Left ventricle myocardium inferior (tissue), 1 donor: Measurements from ENCODE around the gene GGA3. TPM values are rescaled to one million over a fixed set of nuclear protein-coding genes. Genes with fewer than 3 reads are reported as not detected.

Source experiments
- DNase-seq: peaks from one replicate; pipeline ENCODE4 v3.0.0-alpha.2; 2020
- H3K27ac ChIP-seq: fragments of 200-600 bp; replicated peaks from 2 replicates; pipeline ENCODE4 v1.8.0; 2021
- H3K27me3 ChIP-seq: fragments of 200-600 bp; 2 replicates; pipeline ENCODE4 v1.8.0; 2021; ENCODE audit warnings: low read depth
- H3K36me3 ChIP-seq: fragments of 200-600 bp; 2 replicates; pipeline ENCODE4 v1.8.0; 2021
- H3K4me1 ChIP-seq: fragments of 200-600 bp; 2 replicates; pipeline ENCODE4 v1.8.0; 2021
- H3K4me3 ChIP-seq: fragments of 200-600 bp; 2 replicates; pipeline ENCODE4 v1.8.0; 2021; ENCODE audit warnings: mild to moderate bottlenecking, moderate library complexity
- H3K9me3 ChIP-seq: fragments of 200-600 bp; replicated peaks from 2 replicates; pipeline ENCODE4 v1.8.0; 2021
- intact Hi-C: fragments of 100-400 bp; cut with micrococcal nuclease; formaldehyde crosslinking; loops from one replicate; pipeline ENCODE4 v1.11.0; 2022
- total RNA-seq: library from RNA; stranded (reverse); fragmentation: NEBNext Ultra II Directional; extraction: Animal tissue kit (Norgen Biotek cat#: 25700); gene quantifications from one replicate; pipeline ENCODE4 v1.2.1, GENCODE V29; 2021
- TF ChIP-seq, protein P1 (sequence below): fragments of 200-600 bp; IDR thresholded peaks from 2 replicates; pipeline ENCODE4 v1.8.0; 2021; ENCODE audit warnings: antibody characterized with exemption, mild to moderate bottlenecking, borderline replicate concordance
- donor health status: DM: no; HTN: yes; CAD: no; lungs with severe emphysema.

GGA3 gene
- total RNA-seq, 1 donor from 2014 or later: 18.8 TPM

GRCh38 chr17:75237100-75238014 lies 24.0 kb downstream of the GGA3 start:
- TF ChIP-seq, protein P1, sequence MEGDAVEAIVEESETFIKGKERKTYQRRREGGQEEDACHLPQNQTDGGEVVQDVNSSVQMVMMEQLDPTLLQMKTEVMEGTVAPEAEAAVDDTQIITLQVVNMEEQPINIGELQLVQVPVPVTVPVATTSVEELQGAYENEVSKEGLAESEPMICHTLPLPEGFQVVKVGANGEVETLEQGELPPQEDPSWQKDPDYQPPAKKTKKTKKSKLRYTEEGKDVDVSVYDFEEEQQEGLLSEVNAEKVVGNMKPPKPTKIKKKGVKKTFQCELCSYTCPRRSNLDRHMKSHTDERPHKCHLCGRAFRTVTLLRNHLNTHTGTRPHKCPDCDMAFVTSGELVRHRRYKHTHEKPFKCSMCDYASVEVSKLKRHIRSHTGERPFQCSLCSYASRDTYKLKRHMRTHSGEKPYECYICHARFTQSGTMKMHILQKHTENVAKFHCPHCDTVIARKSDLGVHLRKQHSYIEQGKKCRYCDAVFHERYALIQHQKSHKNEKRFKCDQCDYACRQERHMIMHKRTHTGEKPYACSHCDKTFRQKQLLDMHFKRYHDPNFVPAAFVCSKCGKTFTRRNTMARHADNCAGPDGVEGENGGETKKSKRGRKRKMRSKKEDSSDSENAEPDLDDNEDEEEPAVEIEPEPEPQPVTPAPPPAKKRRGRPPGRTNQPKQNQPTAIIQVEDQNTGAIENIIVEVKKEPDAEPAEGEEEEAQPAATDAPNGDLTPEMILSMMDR: no peak
- H3K27me3 ChIP-seq: no peaks in the 10 kb centered on the region
- no peaks in the 10 kb centered on the region for H3K9me3 ChIP-seq
- peak; percentile 33 for DNase-seq
- intact Hi-C loops: no loop called here
- no peak overlapping the region for H3K4me3 ChIP-seq
- peak overlapping the region; percentile 77 for H3K27ac ChIP-seq
- peaks cover 98% of the 10 kb centered on the region for H3K36me3 ChIP-seq
- peaks cover 44% of the 10 kb centered on the region for H3K4me1 ChIP-seq

- Histone ChIP-seq H3K27me3 (no peaks in the 10 kb centered on the region), H3K27ac (no peak overlapping the region), H3K36me3 (peaks cover 96% of the 10 kb centered on the region), H3K4me1 (peaks cover 15% of the 10 kb centered on the region), H3K9me3 (no peaks in the 10 kb centered on the region), H3K4me3 (no peak overlapping the region)
- no peak for DNase-seq
- intact Hi-C loops: no loop called here
- TF ChIP-seq, protein P1: no peak
Measured at GRCh38 chr17:75232786-75233185, 28.6 kb downstream of the GGA3 start.

- Histone ChIP-seq H3K36me3 (peaks cover 94% of the 10 kb centered on the region), H3K27me3 (no peaks in the 10 kb centered on the region), H3K4me1 (peaks cover 6% of the 10 kb centered on the region), H3K9me3 (no peaks in the 10 kb centered on the region), H3K4me3 (no peak overlapping the region), H3K27ac (no peak overlapping the region)
- TF ChIP-seq, protein P1: no peak
- intact Hi-C loops: no loop called here
- DNase-seq: no peak
Measured at GRCh38 chr17:75231741-75232464, 29.5 kb downstream of the GGA3 start.

DNA sequence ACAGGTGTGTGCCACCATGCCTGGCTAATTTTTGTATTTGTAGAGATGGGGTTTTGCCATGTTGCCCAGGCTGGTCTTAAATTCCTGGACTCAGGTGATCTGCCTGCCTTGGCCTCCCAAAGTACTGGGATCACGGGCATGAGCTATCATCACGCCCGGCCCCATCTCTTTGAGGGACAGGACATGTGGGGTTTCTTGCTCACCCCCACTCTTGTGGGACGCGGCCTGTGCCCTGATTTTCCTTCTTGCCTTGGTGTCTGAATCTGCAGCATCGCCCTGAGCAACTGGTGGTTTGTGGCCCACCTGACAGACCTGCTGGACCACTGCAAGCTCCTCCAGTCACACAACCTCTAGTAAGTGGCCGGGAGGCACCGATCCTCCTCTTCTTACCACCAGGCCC lies 30.3 kb downstream of the GGA3 start:
- H3K36me3 ChIP-seq: peaks cover 94% of the 10 kb centered on the region
- DNase-seq: no peak
- H3K27me3 ChIP-seq: no peaks in the 10 kb centered on the region
- H3K9me3 ChIP-seq: no peaks in the 10 kb centered on the region
- intact Hi-C loops: no loop called here
- TF ChIP-seq, protein P1: no peak
- H3K4me1 ChIP-seq: no peaks in the 10 kb centered on the region
- H3K27ac ChIP-seq: no peak overlapping the region
- H3K4me3 ChIP-seq: no peak overlapping the region

GRCh38 chr17:75228847-75229246 lies 32.6 kb downstream of the GGA3 start:
- TF ChIP-seq, protein P1: no peak
- Histone ChIP-seq H3K27me3 (no peaks in the 10 kb centered on the region), H3K36me3 (peaks cover 86% of the 10 kb centered on the region), H3K4me1 (no peaks in the 10 kb centered on the region), H3K4me3 (no peak overlapping the region), H3K9me3 (no peaks in the 10 kb centered on the region), H3K27ac (peak overlapping the region; percentile 61)
- DNase-seq: no peak
- intact Hi-C loops: no loop called here
